ENCODE results near the gene ZSCAN5B.
A peak's percentile ranks its signal among the peaks of the same experiment; 100 is the strongest.
"Not testable (repeated sequence)": the region's sequence is repeated elsewhere in the genome, so short reads cannot be mapped to it uniquely, and the experiment has no call there.

Gene ZSCAN5B

GRCh38 chr19:56199687-56200086 is 2.1 kb upstream of the ZSCAN5B start:
- H3K36me3 Mint-ChIP-seq (ENCODE audit: low read depth): no peaks in the 10 kb centered on the region
- no peak overlapping the region for H3K4me3 Mint-ChIP-seq
- H3K27ac Mint-ChIP-seq: no peak overlapping the region
- no peak for DNase-seq
- no peaks in the 10 kb centered on the region for H3K9me3 Mint-ChIP-seq
- H3K4me1 Mint-ChIP-seq (ENCODE audit: low read depth): no peaks in the 10 kb centered on the region
- no peaks in the 10 kb centered on the region for H3K27me3 Mint-ChIP-seq

DNA sequence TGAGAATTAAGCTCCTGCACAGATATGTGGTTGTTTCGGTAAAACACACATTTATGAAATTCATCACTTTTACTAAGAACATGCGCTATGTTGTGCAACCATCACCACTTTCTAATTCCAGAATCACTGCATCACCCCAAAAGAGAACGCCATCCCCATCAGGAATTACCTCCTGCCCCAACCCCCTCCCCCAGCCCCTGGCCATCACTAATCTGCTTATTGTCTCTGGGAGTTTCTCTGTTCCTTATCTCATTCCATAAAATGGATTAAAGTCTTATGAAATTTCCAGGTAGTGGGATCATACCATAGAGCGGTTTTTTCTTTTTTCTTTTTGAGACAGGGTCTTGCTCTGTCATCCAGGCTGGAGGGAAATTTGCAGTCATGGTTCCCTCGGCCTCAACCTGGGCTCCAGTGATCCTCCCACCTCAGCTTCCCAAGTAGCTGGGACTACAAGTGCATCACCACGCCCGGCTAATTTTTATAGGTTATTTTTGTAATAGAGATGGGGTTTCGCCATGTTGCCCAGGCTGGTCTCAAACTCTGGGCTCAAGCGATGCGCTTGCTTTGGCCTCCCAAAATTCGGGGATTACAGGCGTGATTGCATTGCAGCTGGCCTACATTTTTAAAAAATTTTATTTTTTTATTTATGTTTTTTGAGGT is 3.5 kb downstream of the ZSCAN5B start:
- H3K36me3 Mint-ChIP-seq (ENCODE audit: low read depth): no peaks in the 10 kb centered on the region
- H3K4me1 Mint-ChIP-seq (ENCODE audit: low read depth): no peaks in the 10 kb centered on the region
- H3K4me3 Mint-ChIP-seq: no peak overlapping the region
- H3K27me3 Mint-ChIP-seq: peaks cover 8% of the 10 kb centered on the region
- H3K9me3 Mint-ChIP-seq: no peaks in the 10 kb centered on the region
- no peak for DNase-seq
- no peak overlapping the region for H3K27ac Mint-ChIP-seq

GRCh38 chr19:56191711-56192110 is 5.9 kb downstream of the ZSCAN5B start:
- H3K4me1 Mint-ChIP-seq (ENCODE audit: low read depth): no peaks in the 10 kb centered on the region
- H3K4me3 Mint-ChIP-seq: no peak overlapping the region
- no peaks in the 10 kb centered on the region for H3K36me3 Mint-ChIP-seq (ENCODE audit: low read depth)
- no peak overlapping the region for H3K27ac Mint-ChIP-seq
- peaks cover 12% of the 10 kb centered on the region for H3K27me3 Mint-ChIP-seq
- DNase-seq: no peak
- no peaks in the 10 kb centered on the region for H3K9me3 Mint-ChIP-seq

GRCh38 chr19:56191115-56191514 is 6.5 kb downstream of the ZSCAN5B start:
- H3K36me3 Mint-ChIP-seq (ENCODE audit: low read depth): no peaks in the 10 kb centered on the region
- DNase-seq: no peak
- no peak overlapping the region for H3K27ac Mint-ChIP-seq
- H3K9me3 Mint-ChIP-seq: no peaks in the 10 kb centered on the region
- H3K4me1 Mint-ChIP-seq (ENCODE audit: low read depth): no peaks in the 10 kb centered on the region
- H3K27me3 Mint-ChIP-seq: peaks cover 12% of the 10 kb centered on the region
- H3K4me3 Mint-ChIP-seq: no peak overlapping the region

- no peak overlapping the region for H3K4me3 Mint-ChIP-seq
- H3K4me1 Mint-ChIP-seq (ENCODE audit: low read depth): peaks cover 6% of the 10 kb centered on the region
- H3K27me3 Mint-ChIP-seq: peaks cover 24% of the 10 kb centered on the region
Measured at GRCh38 chr19:56189785-56190184, 7.8 kb downstream of the ZSCAN5B start.

DNA sequence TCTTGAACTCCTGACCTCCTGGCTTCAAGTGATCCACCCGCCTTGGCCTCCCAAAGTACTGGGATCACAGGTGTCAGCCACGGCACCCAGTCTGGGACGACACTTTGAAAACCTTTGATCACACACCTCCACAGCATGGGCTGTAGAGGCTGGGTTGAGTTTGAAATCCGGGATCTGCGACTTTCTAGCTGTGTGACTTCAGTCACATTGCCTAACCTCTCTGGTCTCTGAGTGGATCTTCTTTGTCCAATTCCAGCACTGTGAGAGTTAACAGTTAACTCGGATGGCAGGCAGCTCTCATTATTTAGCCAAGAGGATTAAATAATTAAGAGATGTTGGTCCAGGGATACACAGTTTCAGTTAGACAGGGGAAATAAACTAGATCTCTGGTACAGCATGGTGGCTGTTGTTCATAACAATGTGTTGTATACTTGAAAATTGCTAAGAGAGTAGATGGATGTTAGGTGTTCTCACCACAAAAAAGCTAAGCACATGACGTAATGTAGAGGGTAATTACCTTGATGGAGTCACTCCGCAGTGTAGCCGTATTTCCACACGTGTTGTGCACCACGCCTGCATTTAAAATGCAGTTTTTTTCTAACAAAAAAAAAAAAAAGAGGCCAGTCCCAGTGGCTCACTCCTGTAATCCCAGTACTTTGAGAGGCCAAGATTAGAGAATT is 19.9 kb downstream of the ZSCAN5B start:
- DNase-seq: no peak
- H3K9me3 Mint-ChIP-seq: no peaks in the 10 kb centered on the region
- H3K27ac Mint-ChIP-seq: no peak overlapping the region
- H3K27me3 Mint-ChIP-seq: no peaks in the 10 kb centered on the region
- H3K4me1 Mint-ChIP-seq (ENCODE audit: low read depth): no peaks in the 10 kb centered on the region
- H3K36me3 Mint-ChIP-seq (ENCODE audit: low read depth): no peaks in the 10 kb centered on the region
- H3K4me3 Mint-ChIP-seq: no peak overlapping the region

More at GRCh38 chr19:56189785-56190184, 7.8 kb downstream of the ZSCAN5B start:
- H3K9me3 Mint-ChIP-seq: no peaks in the 10 kb centered on the region
- H3K27ac Mint-ChIP-seq: no peak overlapping the region
- DNase-seq: no peak
- no peaks in the 10 kb centered on the region for H3K36me3 Mint-ChIP-seq (ENCODE audit: low read depth)

GRCh38 chr19:56176881-56177280 is 20.7 kb downstream of the ZSCAN5B start:
- no peak for DNase-seq
- no peaks in the 10 kb centered on the region for H3K36me3 Mint-ChIP-seq (ENCODE audit: low read depth)
- H3K4me1 Mint-ChIP-seq (ENCODE audit: low read depth): no peaks in the 10 kb centered on the region
- H3K4me3 Mint-ChIP-seq: no peak overlapping the region
- no peaks in the 10 kb centered on the region for H3K27me3 Mint-ChIP-seq
- H3K9me3 Mint-ChIP-seq: no peaks in the 10 kb centered on the region
- H3K27ac Mint-ChIP-seq: no peak overlapping the region

- not testable (repeated sequence) for H3K9me3 Mint-ChIP-seq; H3K36me3 Mint-ChIP-seq (ENCODE audit: low read depth); DNase-seq; H3K27me3 Mint-ChIP-seq; H3K27ac Mint-ChIP-seq; H3K4me1 Mint-ChIP-seq (ENCODE audit: low read depth); H3K4me3 Mint-ChIP-seq
Measured at GRCh38 chr19:56176310-56176709, 21.3 kb downstream of the ZSCAN5B start.

DNA sequence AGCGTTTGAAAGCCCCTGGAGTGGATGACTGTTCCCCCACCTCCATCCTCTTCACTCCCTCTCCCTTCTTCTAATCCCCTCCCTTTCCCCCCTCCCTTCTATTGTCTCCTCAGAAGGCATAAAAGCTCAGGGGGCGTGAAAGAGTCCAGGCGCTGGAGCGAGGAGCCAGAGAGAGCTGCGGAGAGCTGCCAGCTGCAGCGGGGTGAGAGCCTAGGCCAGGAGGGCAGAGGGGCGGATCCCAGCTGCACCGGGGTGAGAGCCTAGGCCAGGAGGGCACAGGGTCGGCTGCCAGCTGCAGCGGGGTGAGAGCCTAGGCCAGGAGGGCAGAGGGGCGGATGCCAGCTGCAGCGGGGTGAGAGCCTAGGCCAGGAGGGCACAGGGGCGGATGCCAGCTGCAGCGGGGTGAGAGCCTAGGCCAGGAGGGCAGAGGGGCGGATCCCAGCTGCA is 21.7 kb downstream of the ZSCAN5B start, which contains the start of gene GALP:
Gene GALP, plus strand, starts transcription at position 148 of the 447 bp plus-strand sequence. CDS start 1,101 bp downstream, outside the sequence.
- H3K9me3 Mint-ChIP-seq; H3K27me3 Mint-ChIP-seq; H3K27ac Mint-ChIP-seq; H3K4me3 Mint-ChIP-seq; H3K4me1 Mint-ChIP-seq (ENCODE audit: low read depth); DNase-seq; H3K36me3 Mint-ChIP-seq (ENCODE audit: low read depth): not testable (repeated sequence)

DNA sequence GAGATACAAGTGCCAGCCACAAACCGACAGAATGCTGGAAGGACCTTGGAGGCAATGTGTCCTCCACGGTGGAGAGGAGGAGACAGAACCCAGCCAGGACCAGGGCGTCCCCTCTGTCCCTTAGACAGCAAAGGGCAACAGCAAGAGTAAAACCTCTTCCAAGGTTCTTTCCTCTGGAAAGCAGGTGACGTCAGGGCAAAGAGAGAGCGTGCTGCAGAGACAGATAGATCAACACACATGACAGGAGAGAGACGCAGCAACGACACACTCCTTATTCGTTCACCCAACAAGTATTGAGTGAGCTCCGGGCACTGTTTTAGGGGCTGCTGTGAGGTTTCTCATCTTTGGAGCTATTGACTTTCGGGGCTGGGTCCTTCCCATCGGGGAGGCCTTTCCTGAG is 23.0 kb downstream of the ZSCAN5B start:
- no peaks in the 10 kb centered on the region for H3K27me3 Mint-ChIP-seq
- H3K27ac Mint-ChIP-seq: no peak overlapping the region
- H3K4me1 Mint-ChIP-seq (ENCODE audit: low read depth): no peaks in the 10 kb centered on the region
- no peaks in the 10 kb centered on the region for H3K9me3 Mint-ChIP-seq
- DNase-seq: no peak
- H3K4me3 Mint-ChIP-seq: no peak overlapping the region
- no peaks in the 10 kb centered on the region for H3K36me3 Mint-ChIP-seq (ENCODE audit: low read depth)

GRCh38 chr19:56174086-56174485 is 23.5 kb downstream of the ZSCAN5B start:
- DNase-seq: no peak
- Mint-ChIP-seq H3K27me3 (no peaks in the 10 kb centered on the region), H3K36me3 (ENCODE audit: low read depth) (no peaks in the 10 kb centered on the region), H3K4me1 (ENCODE audit: low read depth) (no peaks in the 10 kb centered on the region), H3K9me3 (no peaks in the 10 kb centered on the region), H3K27ac (no peak overlapping the region), H3K4me3 (no peak overlapping the region)

GRCh38 chr19:56170261-56170660 is 27.3 kb downstream of the ZSCAN5B start:
- no peak overlapping the region for H3K27ac Mint-ChIP-seq
- H3K4me3 Mint-ChIP-seq: no peak overlapping the region
- H3K4me1 Mint-ChIP-seq (ENCODE audit: low read depth): no peaks in the 10 kb centered on the region
- H3K36me3 Mint-ChIP-seq (ENCODE audit: low read depth): no peaks in the 10 kb centered on the region
- no peaks in the 10 kb centered on the region for H3K27me3 Mint-ChIP-seq
- no peak for DNase-seq
- no peaks in the 10 kb centered on the region for H3K9me3 Mint-ChIP-seq

- no peak for DNase-seq
- Mint-ChIP-seq H3K27ac (no peak overlapping the region), H3K9me3 (no peaks in the 10 kb centered on the region), H3K36me3 (ENCODE audit: low read depth) (peaks cover 1% of the 10 kb centered on the region), H3K4me1 (ENCODE audit: low read depth) (peaks cover 6% of the 10 kb centered on the region), H3K4me3 (no peak overlapping the region), H3K27me3 (no peaks in the 10 kb centered on the region)
Measured at GRCh38 chr19:56167064-56167578, 30.5 kb downstream of the ZSCAN5B start.

DNA sequence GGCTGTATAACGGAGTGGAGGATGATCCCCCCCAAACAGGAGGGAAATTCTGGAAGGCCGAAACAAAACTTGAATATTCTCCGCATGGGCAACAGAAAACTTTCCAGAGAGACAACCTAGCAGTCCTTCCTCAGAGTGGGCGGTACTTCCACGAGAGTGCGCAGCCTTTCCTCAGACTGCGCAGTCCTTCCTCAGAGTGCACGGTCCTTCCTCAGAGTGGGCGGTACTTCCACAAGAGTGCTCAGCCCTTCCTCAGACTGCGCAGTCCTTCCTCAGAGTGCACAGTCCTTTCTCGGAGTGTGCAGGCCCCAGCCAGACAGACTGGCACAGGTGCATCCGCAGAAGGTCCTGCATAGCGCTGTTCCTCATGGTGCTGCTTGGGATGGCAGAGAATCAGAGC is 34.5 kb downstream of the ZSCAN5B start:
- Mint-ChIP-seq H3K4me1 (ENCODE audit: low read depth) (peaks cover 12% of the 10 kb centered on the region), H3K27ac (no peak overlapping the region), H3K4me3 (no peak overlapping the region), H3K27me3 (no peaks in the 10 kb centered on the region), H3K36me3 (ENCODE audit: low read depth) (peaks cover 32% of the 10 kb centered on the region), H3K9me3 (no peaks in the 10 kb centered on the region)
- DNase-seq: no peak

- H3K27ac Mint-ChIP-seq: peak overlapping the region; percentile 71
- no peak for DNase-seq
Measured at GRCh38 chr19:56162258-56162657, 35.3 kb downstream of the ZSCAN5B start.

More at GRCh38 chr19:56162258-56162657, 35.3 kb downstream of the ZSCAN5B start:
- no peak overlapping the region for H3K4me3 Mint-ChIP-seq
- no peaks in the 10 kb centered on the region for H3K9me3 Mint-ChIP-seq
- peaks cover 12% of the 10 kb centered on the region for H3K4me1 Mint-ChIP-seq (ENCODE audit: low read depth)
- H3K36me3 Mint-ChIP-seq (ENCODE audit: low read depth): peaks cover 40% of the 10 kb centered on the region
- no peaks in the 10 kb centered on the region for H3K27me3 Mint-ChIP-seq

All from activated T-cell treated with anti-CD3 and anti-CD28 coated beads, Interleukin-2, amount 50 U/mL, for 24 hours (primary cell).